Measurements from ENCODE around the gene C16orf96.

C16orf96 gene

DNA sequence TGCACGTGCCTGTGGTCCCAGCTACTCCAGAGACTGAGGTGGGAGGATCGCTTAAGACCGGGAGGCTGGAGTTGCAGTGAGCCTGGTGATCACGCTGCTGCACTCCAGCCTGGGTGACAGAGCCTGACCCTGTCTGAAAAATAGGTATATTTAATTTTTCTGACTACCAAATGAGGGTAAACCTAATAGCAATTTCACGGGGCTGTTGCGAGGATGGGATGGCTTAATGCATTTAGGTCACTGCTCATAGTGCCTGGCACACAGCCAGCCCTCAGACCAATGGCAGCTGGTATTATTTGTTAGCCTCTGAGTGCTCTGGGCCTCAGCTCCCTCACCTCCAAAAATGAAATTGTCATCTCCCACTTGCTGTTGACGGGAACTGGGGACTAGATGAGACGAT lies 11.7 kb upstream of the C16orf96 start:
- Histone ChIP-seq H3K4me2 (ENCODE audit: low read length) (no peak overlapping the region), H3K4ac (ENCODE audit: low read depth, low read length) (no peak overlapping the region), H2BK5ac (ENCODE audit: low read length) (no peak overlapping the region), H3K4me1 (ENCODE audit: control insufficient read depth, low read depth, low read length) (no peaks in the 10 kb centered on the region), H3K9ac (ENCODE audit: low read length) (no peak overlapping the region), H3K18ac (ENCODE audit: low read length) (no peak overlapping the region), H2AK5ac (ENCODE audit: low read length) (no peak overlapping the region), H3K79me2 (ENCODE audit: control insufficient read depth, insufficient read depth, low read length) (no peaks in the 10 kb centered on the region), H3K79me1 (ENCODE audit: low read length) (no peaks in the 10 kb centered on the region), H3K23ac (ENCODE audit: low read length) (no peak overlapping the region), H2BK120ac (ENCODE audit: low read depth, low read length) (no peak overlapping the region), H3K56ac (ENCODE audit: low read length) (peak overlapping the region; percentile 15), H3K36me3 (ENCODE audit: control insufficient read depth, insufficient read depth, low read length) (no peaks in the 10 kb centered on the region), H2BK15ac (replicated peaks; ENCODE audit: low read depth) (no peak overlapping the region), H3K27me3 (ENCODE audit: insufficient read depth, low read length, poor library complexity) (no peaks in the 10 kb centered on the region), H4K8ac (ENCODE audit: low read depth, low read length) (no peak overlapping the region), H3K4me3 (ENCODE audit: low read length) (no peak overlapping the region), H4K5ac (ENCODE audit: low read length) (no peak overlapping the region), H3K27ac (ENCODE audit: low read depth, low read length) (no peak overlapping the region)
- no CpG with 5 or more reads among the region's 8 CpGs for WGBS (ENCODE audit: extremely low coverage, insufficient coverage, low lambda C conversion rate)
- no peak for DNase-seq

DNA sequence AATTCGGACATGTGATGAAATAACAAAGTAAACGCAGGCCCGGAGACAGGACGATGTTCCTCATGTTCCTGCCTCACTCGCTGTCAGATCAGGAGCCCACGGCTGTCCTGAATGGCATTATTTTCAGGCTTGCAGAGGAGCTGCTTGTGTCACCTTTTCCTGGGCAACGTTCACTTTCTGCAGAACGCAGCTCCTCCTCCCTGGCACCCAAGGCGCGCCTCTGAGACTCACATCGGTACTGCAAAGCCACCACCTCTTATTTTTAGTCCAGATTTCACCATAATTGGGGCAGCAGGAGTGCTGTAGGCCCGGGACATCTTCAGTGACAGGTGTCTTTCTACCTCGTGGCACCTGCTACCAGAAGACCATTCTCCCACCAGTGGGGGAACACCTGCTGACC lies 8.0 kb upstream of the C16orf96 start:
- Histone ChIP-seq H3K4me3 (ENCODE audit: low read length) (no peak overlapping the region), H3K79me1 (ENCODE audit: low read length) (no peaks in the 10 kb centered on the region), H3K18ac (ENCODE audit: low read length) (no peak overlapping the region), H4K8ac (ENCODE audit: low read depth, low read length) (no peak overlapping the region), H3K4ac (ENCODE audit: low read depth, low read length) (no peak overlapping the region), H4K5ac (ENCODE audit: low read length) (no peak overlapping the region), H2BK15ac (replicated peaks; ENCODE audit: low read depth) (no peak overlapping the region), H2BK120ac (ENCODE audit: low read depth, low read length) (no peak overlapping the region), H3K4me1 (ENCODE audit: control insufficient read depth, low read depth, low read length) (no peaks in the 10 kb centered on the region), H2BK5ac (ENCODE audit: low read length) (no peak overlapping the region), H3K23ac (ENCODE audit: low read length) (no peak overlapping the region), H3K36me3 (ENCODE audit: control insufficient read depth, insufficient read depth, low read length) (no peaks in the 10 kb centered on the region), H3K9ac (ENCODE audit: low read length) (no peak overlapping the region), H3K27me3 (ENCODE audit: insufficient read depth, low read length, poor library complexity) (no peaks in the 10 kb centered on the region), H2AK5ac (ENCODE audit: low read length) (no peak overlapping the region), H3K27ac (ENCODE audit: low read depth, low read length) (no peak overlapping the region), H3K79me2 (ENCODE audit: control insufficient read depth, insufficient read depth, low read length) (no peaks in the 10 kb centered on the region), H3K4me2 (ENCODE audit: low read length) (no peak overlapping the region), H3K56ac (ENCODE audit: low read length) (no peak overlapping the region)
- no CpG with 5 or more reads among the region's 13 CpGs for WGBS (ENCODE audit: extremely low coverage, insufficient coverage, low lambda C conversion rate)
- no peak for DNase-seq

DNA sequence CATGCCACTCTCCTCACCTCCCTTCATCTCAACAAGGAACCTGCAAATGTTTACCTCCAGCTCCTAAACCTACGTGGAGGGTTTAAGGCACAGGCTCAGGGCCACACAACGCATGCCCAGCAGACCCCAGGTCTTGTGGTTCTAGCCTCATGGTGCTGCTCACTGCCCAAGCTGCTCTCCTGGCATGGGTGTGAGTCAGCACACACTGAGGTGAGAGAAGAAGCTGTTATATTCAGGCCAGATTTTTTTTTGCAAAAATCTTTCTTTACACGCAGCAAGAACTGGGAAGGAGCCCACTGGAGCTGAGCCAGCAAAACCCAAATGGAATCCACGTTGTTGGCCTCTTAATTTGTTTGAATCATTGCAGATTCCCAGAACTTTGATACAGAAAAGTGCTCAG lies 5.5 kb upstream of the C16orf96 start:
- H3K56ac ChIP-seq (ENCODE audit: low read length), result no peak overlapping the region
- H2BK5ac ChIP-seq (ENCODE audit: low read length), result no peak overlapping the region
- H3K18ac ChIP-seq (ENCODE audit: low read length), result no peak overlapping the region
- H3K23ac ChIP-seq (ENCODE audit: low read length), result peak overlapping the region; percentile 45
- H3K4ac ChIP-seq (ENCODE audit: low read depth, low read length), result no peak overlapping the region
- no peak overlapping the region for H3K9ac ChIP-seq (ENCODE audit: low read length)
- H3K27me3 ChIP-seq (ENCODE audit: insufficient read depth, low read length, poor library complexity), result no peaks in the 10 kb centered on the region
- H3K79me2 ChIP-seq (ENCODE audit: control insufficient read depth, insufficient read depth, low read length), result no peaks in the 10 kb centered on the region
- DNase-seq, result no peak
- H3K4me2 ChIP-seq (ENCODE audit: low read length), result no peak overlapping the region
- no peaks in the 10 kb centered on the region for H3K79me1 ChIP-seq (ENCODE audit: low read length)
- no peak overlapping the region for H2AK5ac ChIP-seq (ENCODE audit: low read length)
- no peak overlapping the region for H3K4me3 ChIP-seq (ENCODE audit: low read length)
- H3K36me3 ChIP-seq (ENCODE audit: control insufficient read depth, insufficient read depth, low read length), result no peaks in the 10 kb centered on the region
- H3K4me1 ChIP-seq (ENCODE audit: control insufficient read depth, low read depth, low read length), result no peaks in the 10 kb centered on the region
- H2BK120ac ChIP-seq (ENCODE audit: low read depth, low read length), result no peak overlapping the region
- H2BK15ac ChIP-seq (replicated peaks; ENCODE audit: low read depth), result no peak overlapping the region
- H4K8ac ChIP-seq (ENCODE audit: low read depth, low read length), result no peak overlapping the region
- WGBS (ENCODE audit: extremely low coverage, insufficient coverage, low lambda C conversion rate), result no CpG with 5 or more reads among the region's 4 CpGs
- H4K5ac ChIP-seq (ENCODE audit: low read length), result no peak overlapping the region
- H3K27ac ChIP-seq (ENCODE audit: low read depth, low read length), result no peak overlapping the region

DNA sequence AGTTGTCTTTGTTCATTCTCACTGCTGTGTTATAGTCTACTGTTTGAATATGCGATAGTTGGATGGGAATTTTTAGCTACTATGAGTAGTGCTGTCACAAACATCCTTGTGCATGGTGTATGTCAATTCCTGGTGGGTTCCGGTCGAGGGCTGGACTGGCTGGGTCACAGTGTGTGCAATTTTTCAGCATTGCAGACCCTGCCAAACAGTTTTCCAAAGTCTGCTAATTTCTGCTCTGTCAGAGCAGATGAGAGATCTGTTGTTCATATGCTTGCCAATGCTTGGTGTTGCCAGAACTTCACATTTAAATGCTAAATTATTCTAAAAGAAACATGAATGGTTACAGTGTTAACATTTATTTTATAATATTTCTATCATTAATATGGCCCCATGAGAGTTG lies 3.6 kb upstream of the C16orf96 start:
- Histone ChIP-seq H3K36me3 (ENCODE audit: control insufficient read depth, insufficient read depth, low read length) (no peaks in the 10 kb centered on the region), H2BK120ac (ENCODE audit: low read depth, low read length) (no peak overlapping the region), H3K79me1 (ENCODE audit: low read length) (no peaks in the 10 kb centered on the region), H3K18ac (ENCODE audit: low read length) (no peak overlapping the region), H3K4ac (ENCODE audit: low read depth, low read length) (no peak overlapping the region), H3K23ac (ENCODE audit: low read length) (no peak overlapping the region), H4K8ac (ENCODE audit: low read depth, low read length) (no peak overlapping the region), H3K4me3 (ENCODE audit: low read length) (no peak overlapping the region), H3K27ac (ENCODE audit: low read depth, low read length) (no peak overlapping the region), H2BK15ac (replicated peaks; ENCODE audit: low read depth) (no peak overlapping the region), H2BK5ac (ENCODE audit: low read length) (no peak overlapping the region), H3K9ac (ENCODE audit: low read length) (no peak overlapping the region), H2AK5ac (ENCODE audit: low read length) (no peak overlapping the region), H3K4me2 (ENCODE audit: low read length) (no peak overlapping the region), H4K5ac (ENCODE audit: low read length) (no peak overlapping the region), H3K4me1 (ENCODE audit: control insufficient read depth, low read depth, low read length) (no peaks in the 10 kb centered on the region), H3K79me2 (ENCODE audit: control insufficient read depth, insufficient read depth, low read length) (no peaks in the 10 kb centered on the region), H3K27me3 (ENCODE audit: insufficient read depth, low read length, poor library complexity) (no peaks in the 10 kb centered on the region), H3K56ac (ENCODE audit: low read length) (no peak overlapping the region)
- WGBS (ENCODE audit: extremely low coverage, insufficient coverage, low lambda C conversion rate), result no CpG with 5 or more reads among the region's 3 CpGs
- no peak for DNase-seq

DNA sequence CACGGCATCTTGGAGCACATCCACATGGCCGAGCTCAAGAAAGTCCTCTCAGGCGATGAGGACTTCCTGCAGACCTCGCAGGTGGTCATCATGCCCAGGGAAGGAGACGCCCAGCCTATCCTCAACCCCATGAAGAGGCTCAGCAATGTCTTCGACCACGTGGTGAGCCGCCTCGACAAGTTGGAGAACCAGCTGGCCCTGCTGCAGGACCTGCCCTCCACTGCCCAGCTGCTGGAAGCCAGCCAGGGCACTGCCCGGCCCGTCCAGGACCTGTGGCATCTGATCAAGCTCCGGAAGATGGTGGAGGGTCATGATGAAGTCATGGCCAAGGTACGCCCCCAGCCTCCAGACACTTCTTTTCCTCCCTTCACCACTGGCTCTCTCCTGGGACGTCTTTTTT lies 440 bp downstream of the C16orf96 start:
- Histone ChIP-seq H3K4me3 (ENCODE audit: low read length) (no peak overlapping the region), H3K4ac (ENCODE audit: low read depth, low read length) (no peak overlapping the region), H3K36me3 (ENCODE audit: control insufficient read depth, insufficient read depth, low read length) (no peaks in the 10 kb centered on the region), H2BK15ac (replicated peaks; ENCODE audit: low read depth) (no peak overlapping the region), H4K8ac (ENCODE audit: low read depth, low read length) (no peak overlapping the region), H3K4me2 (ENCODE audit: low read length) (no peak overlapping the region), H3K56ac (ENCODE audit: low read length) (no peak overlapping the region), H3K23ac (ENCODE audit: low read length) (no peak overlapping the region), H3K79me2 (ENCODE audit: control insufficient read depth, insufficient read depth, low read length) (no peaks in the 10 kb centered on the region), H3K27me3 (ENCODE audit: insufficient read depth, low read length, poor library complexity) (no peaks in the 10 kb centered on the region), H3K27ac (ENCODE audit: low read depth, low read length) (no peak overlapping the region), H3K9ac (ENCODE audit: low read length) (no peak overlapping the region), H2BK5ac (ENCODE audit: low read length) (no peak overlapping the region), H3K4me1 (ENCODE audit: control insufficient read depth, low read depth, low read length) (no peaks in the 10 kb centered on the region), H3K79me1 (ENCODE audit: low read length) (no peaks in the 10 kb centered on the region), H2AK5ac (ENCODE audit: low read length) (no peak overlapping the region), H4K5ac (ENCODE audit: low read length) (no peak overlapping the region), H3K18ac (ENCODE audit: low read length) (no peak overlapping the region), H2BK120ac (ENCODE audit: low read depth, low read length) (no peak overlapping the region)
- no peak for DNase-seq
- no CpG with 5 or more reads among the region's 14 CpGs for WGBS (ENCODE audit: extremely low coverage, insufficient coverage, low lambda C conversion rate)

DNA sequence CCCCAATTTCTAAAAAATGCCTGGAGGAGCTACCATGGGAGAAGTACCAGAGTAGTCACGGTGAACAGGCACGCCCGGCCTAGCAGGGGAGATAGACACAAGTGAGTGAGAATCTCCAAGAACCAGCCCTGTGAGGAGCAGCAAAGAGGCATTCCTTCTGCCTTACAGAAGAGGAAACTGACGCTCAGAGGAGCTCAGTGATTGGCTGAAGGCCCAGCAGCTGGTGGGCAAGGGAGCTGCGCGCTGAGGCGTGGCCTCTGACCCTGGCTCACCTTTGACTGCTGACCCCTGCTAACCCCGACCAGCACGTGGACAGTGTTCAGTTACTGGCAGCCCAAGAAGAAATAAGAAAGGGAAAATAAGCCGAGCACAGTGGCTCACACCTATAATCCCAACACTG lies 1.8 kb downstream of the C16orf96 start:
- H3K9ac ChIP-seq (ENCODE audit: low read length), result no peak overlapping the region
- H3K4me1 ChIP-seq (ENCODE audit: control insufficient read depth, low read depth, low read length), result no peaks in the 10 kb centered on the region
- no peak overlapping the region for H2AK5ac ChIP-seq (ENCODE audit: low read length)
- no peak overlapping the region for H2BK15ac ChIP-seq (replicated peaks; ENCODE audit: low read depth)
- no peak overlapping the region for H4K5ac ChIP-seq (ENCODE audit: low read length)
- H3K23ac ChIP-seq (ENCODE audit: low read length), result no peak overlapping the region
- H3K56ac ChIP-seq (ENCODE audit: low read length), result no peak overlapping the region
- H3K79me2 ChIP-seq (ENCODE audit: control insufficient read depth, insufficient read depth, low read length), result no peaks in the 10 kb centered on the region
- no peak overlapping the region for H3K4me3 ChIP-seq (ENCODE audit: low read length)
- no peaks in the 10 kb centered on the region for H3K27me3 ChIP-seq (ENCODE audit: insufficient read depth, low read length, poor library complexity)
- H2BK120ac ChIP-seq (ENCODE audit: low read depth, low read length), result no peak overlapping the region
- no peak overlapping the region for H3K27ac ChIP-seq (ENCODE audit: low read depth, low read length)
- H3K4me2 ChIP-seq (ENCODE audit: low read length), result no peak overlapping the region
- H3K18ac ChIP-seq (ENCODE audit: low read length), result no peak overlapping the region
- WGBS (ENCODE audit: extremely low coverage, insufficient coverage, low lambda C conversion rate), result no CpG with 5 or more reads among the region's 10 CpGs
- H4K8ac ChIP-seq (ENCODE audit: low read depth, low read length), result no peak overlapping the region
- H3K4ac ChIP-seq (ENCODE audit: low read depth, low read length), result no peak overlapping the region
- H3K79me1 ChIP-seq (ENCODE audit: low read length), result no peaks in the 10 kb centered on the region
- no peak for DNase-seq
- H3K36me3 ChIP-seq (ENCODE audit: control insufficient read depth, insufficient read depth, low read length), result no peaks in the 10 kb centered on the region
- H2BK5ac ChIP-seq (ENCODE audit: low read length), result no peak overlapping the region
